GM12878 (cell line): ENCODE measurements around the gene EML3. TPM values are rescaled to one million over a fixed set of nuclear protein-coding genes. Genes with fewer than 3 reads are reported as not detected.

Source experiments
- ATAC-seq: fragments of 200-7000 bp; cut with Tn5 transposase; 3 replicates; pipeline ENCODE4 v1.9.1; 2020; ENCODE audit warnings: mild to moderate bottlenecking, moderate library complexity
- BruUV-seq: library from RNA; stranded (reverse); fragments of 400-500 nt; replicated peaks from 2 replicates; lab custom pipeline; 2021; lab: Mats Ljungman, UMichigan
- CTCF ChIA-PET: fragments of 300-600 bp; sonication (Branson Sonifier 250); formaldehyde crosslinking; extraction: SDS; loops from one replicate; lab custom pipeline; 2021; ENCODE audit warnings: inconsistent platforms; lab: Yijun Ruan, JAX
- POLR2A ChIA-PET: fragments of 350-600 bp; formaldehyde crosslinking; extraction: SDS; loops from one replicate; lab custom pipeline; 2021; ENCODE audit warnings: inconsistent platforms; lab: Charles Lee
- RAD21 ChIA-PET: fragments of 300-600 bp; sonication (Branson Sonifier 250); formaldehyde crosslinking; loops from one replicate; lab custom pipeline; 2023; ENCODE audit warnings: antibody characterized with exemption; ENCODE audit not compliant: unreplicated experiment; lab: Charles Lee
- SMC1A ChIA-PET: fragments of 300-600 bp; sonication (Branson Sonifier 250); formaldehyde crosslinking; loops from one replicate; lab custom pipeline; 2023; ENCODE audit not compliant: unreplicated experiment, uncharacterized antibody; lab: Charles Lee
- DNase-seq: peaks from one replicate; pipeline ENCODE4 v3.0.0-alpha.2; 2011; ENCODE audit warnings: low read depth, low spot score
- FAIRE-seq: peaks from 3 replicates; lab custom pipeline; 2011; peaks lifted over from hg19 to GRCh38; lab: Jason Lieb, UNC
- H2AFZ ChIP-seq: 2 replicates; pipeline ENCODE4 v1.6.0; 2011; ENCODE audit warnings: low read depth, low read length, control low read depth; ENCODE audit not compliant: control insufficient read depth
- H3K27ac ChIP-seq: 2 replicates; pipeline ENCODE4 v1.5.1; 2011; ENCODE audit warnings: control low read depth; ENCODE audit not compliant: control insufficient read depth, insufficient read depth
- H3K27me3 ChIP-seq, 2 experiments: replicated peaks in 1 of 2; 2 replicates each; pipeline versions ENCODE4 v1.6.0 to v1.6.1; 2011; ENCODE audit warnings: low read length in 1 of 2; ENCODE audit not compliant: control insufficient read depth in 2 of 2, insufficient read depth in 2 of 2
- H3K36me3 ChIP-seq, 2 experiments: 2 replicates each; pipeline ENCODE4 v1.5.1; 2011; ENCODE audit warnings: low read length in 1 of 2; ENCODE audit not compliant: control insufficient read depth in 2 of 2, insufficient read depth in 2 of 2
- H3K4me1 ChIP-seq: 2 replicates; pipeline ENCODE4 v1.6.1; 2011; ENCODE audit warnings: mild to moderate bottlenecking, low read length, moderate library complexity, mixed read lengths; ENCODE audit not compliant: control insufficient read depth, insufficient read depth
- H3K4me2 ChIP-seq: 2 replicates; pipeline ENCODE4 v1.6.0; 2011; ENCODE audit warnings: control low read depth; ENCODE audit not compliant: control insufficient read depth, insufficient read depth
- H3K4me3 ChIP-seq: fragments of 200-600 bp; sonication (generic); 2 replicates; pipeline ENCODE4 v1.5.1; 2016
- H3K79me2 ChIP-seq: 2 replicates; pipeline ENCODE4 v1.6.0; 2011; ENCODE audit warnings: low read length; ENCODE audit not compliant: control insufficient read depth, insufficient read depth
- H3K9ac ChIP-seq: 2 replicates; pipeline ENCODE4 v1.8.0; 2011; ENCODE audit warnings: low read length, control low read depth, mixed read lengths; ENCODE audit not compliant: control insufficient read depth, insufficient read depth
- H3K9me3 ChIP-seq: replicated peaks from 3 replicates; pipeline ENCODE4 v1.5.1; 2011; ENCODE audit warnings: mild to moderate bottlenecking, low read length; ENCODE audit not compliant: control insufficient read depth, insufficient read depth
- H4K20me1 ChIP-seq: 2 replicates; pipeline ENCODE4 v1.6.0; 2011; ENCODE audit not compliant: control insufficient read depth, insufficient read depth
- MXI1 ChIP-seq: fragments of 150-350 bp; IDR thresholded peaks from 2 replicates; pipeline ENCODE4 v1.6.1; 2011; ENCODE audit warnings: low read depth, mild to moderate bottlenecking, inconsistent platforms, low read length, improper control_type of control experiment
- RCOR1 ChIP-seq: conservative IDR thresholded peaks from 2 replicates; pipeline ENCODE4 v1.6.1; 2012; ENCODE audit warnings: low read depth, low read length, improper control_type of control experiment
- WRNIP1 ChIP-seq: IDR thresholded peaks from 2 replicates; pipeline ENCODE4 v1.6.1; 2011; ENCODE audit warnings: low read depth, low read length, improper control_type of control experiment, borderline replicate concordance
- YBX1 ChIP-seq: fragments of 450-650 bp; IDR thresholded peaks from 2 replicates; pipeline ENCODE4 v1.6.1; 2016; ENCODE audit warnings: antibody characterized with exemption
- ZBED1 ChIP-seq: IDR thresholded peaks from 2 replicates; pipeline ENCODE4 v1.6.1; 2016; ENCODE audit warnings: borderline replicate concordance
- WGBS: methylation state at CpG from one replicate; pipeline ENCODE4 v1.1.6; 2016; ENCODE audit warnings: low lambda C conversion rate; ENCODE audit not compliant: insufficient replicate concordance, insufficient coverage; ENCODE audit errors: missing lambda C conversion rate; 5-methylcytosine and 5-hydroxymethylcytosine counted together
- in situ Hi-C: fragments of 300-500 bp; cut with MboI; formaldehyde crosslinking; loops from 9 replicates; pipeline ENCODE4 v1.14.3; 2018; ENCODE audit warnings: mixed read lengths
- intact Hi-C: fragments of 100-400 bp; cut with micrococcal nuclease; formaldehyde crosslinking; loops from one replicate; pipeline ENCODE4 v1.14.2; 2022; ENCODE audit not compliant: unreplicated experiment
- polyA plus RNA-seq, 11 experiments: library from polyadenylated mRNA; depleted of rRNA in 4 of 11; unstranded in 6 of 11; stranded (reverse) in 5 of 11; fragments of >200 nt; fragmentation: Nextera tagmentation in 4 of 11; fragmentation: Illumina TruSeq in 1 of 11; extraction: Ambion mirVana in 4 of 11; extraction: Trizol in 1 of 11; gene quantifications; 1 replicate in 1 of 11; 2 replicates in 10 of 11; pipeline versions ENCODE4 v1.2.1 to v1.2.3, GENCODE V29; 2011 to 2016; ENCODE audit warnings: inconsistent platforms in 2 of 11, missing spikeins in 2 of 11, low read depth in 1 of 11
- total RNA-seq, 4 experiments: library from RNA; depleted of rRNA in 3 of 4; stranded (reverse); fragments of >200 nt in 3 of 4; fragmentation: Illumina TruSeq in 1 of 4; extraction: Trizol in 1 of 4; gene quantifications; 2 replicates each; pipeline versions ENCODE4 v1.2.1 to v1.2.3, GENCODE V29; 2013 to 2021
- TF ChIP-seq, protein P1 (sequence below): fragments of 450-650 bp; IDR thresholded peaks from 2 replicates; pipeline ENCODE4 v1.6.1; 2018; ENCODE audit warnings: borderline replicate concordance, mild to moderate bottlenecking; ENCODE audit not compliant: partially characterized antibody
- TF ChIP-seq, protein P2 (sequence below): fragments of 450-650 bp; IDR thresholded peaks from 2 replicates; pipeline ENCODE4 v1.6.1; 2017; ENCODE audit warnings: mild to moderate bottlenecking
- TF ChIP-seq, protein P3 (sequence below): fragments of 450-650 bp; IDR thresholded peaks from 2 replicates; pipeline ENCODE4 v1.6.1; 2018; ENCODE audit warnings: mild to moderate bottlenecking, low read depth, moderate library complexity; ENCODE audit not compliant: partially characterized antibody
- TF ChIP-seq, protein P4 (sequence below): IDR thresholded peaks from 2 replicates; pipeline ENCODE4 v1.6.1; 2012; ENCODE audit warnings: low read depth, low read length, improper control_type of control experiment

Gene EML3
- total and polyA plus RNA-seq, 10 of the 15 experiments (the other 5 are each of a cell fraction or from before 2014, with no cell fraction given), result 0.58 to 82.5 (median 24.8) TPM

DNA sequence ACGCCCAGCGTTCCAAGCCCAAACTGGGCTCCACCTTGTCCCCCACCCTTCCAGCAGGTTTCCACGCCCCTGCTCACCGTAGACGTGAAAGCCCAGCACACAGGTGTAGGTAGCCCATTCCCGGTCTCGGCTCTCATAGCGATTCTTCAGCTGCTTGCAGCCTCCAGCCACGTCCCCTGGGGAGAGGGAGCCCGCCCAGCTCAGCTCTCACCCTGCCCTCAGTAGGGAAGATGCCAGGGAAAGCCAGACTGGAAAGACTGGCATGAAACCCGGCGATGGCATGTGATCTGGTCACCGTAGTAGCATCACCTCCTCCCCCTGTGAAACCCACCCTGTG, 9.5 kb downstream of the EML3 start:
- intact Hi-C loops, result loop anchor here (5.0 kb wide), 2 partner anchors 104 to 124 kb away; partner anchors contain the start of genes BSCL2, GNG3, HNRNPUL2 and TTC9C
- ATAC-seq, result no peak
- H3K4me1 ChIP-seq, result peaks cover 21% of the 10 kb centered on the region
- DNase-seq, result no peak
- H3K4me3 ChIP-seq, result no peak overlapping the region
- no peak for TF ChIP-seq ZBED1
- TF ChIP-seq, protein P1, sequence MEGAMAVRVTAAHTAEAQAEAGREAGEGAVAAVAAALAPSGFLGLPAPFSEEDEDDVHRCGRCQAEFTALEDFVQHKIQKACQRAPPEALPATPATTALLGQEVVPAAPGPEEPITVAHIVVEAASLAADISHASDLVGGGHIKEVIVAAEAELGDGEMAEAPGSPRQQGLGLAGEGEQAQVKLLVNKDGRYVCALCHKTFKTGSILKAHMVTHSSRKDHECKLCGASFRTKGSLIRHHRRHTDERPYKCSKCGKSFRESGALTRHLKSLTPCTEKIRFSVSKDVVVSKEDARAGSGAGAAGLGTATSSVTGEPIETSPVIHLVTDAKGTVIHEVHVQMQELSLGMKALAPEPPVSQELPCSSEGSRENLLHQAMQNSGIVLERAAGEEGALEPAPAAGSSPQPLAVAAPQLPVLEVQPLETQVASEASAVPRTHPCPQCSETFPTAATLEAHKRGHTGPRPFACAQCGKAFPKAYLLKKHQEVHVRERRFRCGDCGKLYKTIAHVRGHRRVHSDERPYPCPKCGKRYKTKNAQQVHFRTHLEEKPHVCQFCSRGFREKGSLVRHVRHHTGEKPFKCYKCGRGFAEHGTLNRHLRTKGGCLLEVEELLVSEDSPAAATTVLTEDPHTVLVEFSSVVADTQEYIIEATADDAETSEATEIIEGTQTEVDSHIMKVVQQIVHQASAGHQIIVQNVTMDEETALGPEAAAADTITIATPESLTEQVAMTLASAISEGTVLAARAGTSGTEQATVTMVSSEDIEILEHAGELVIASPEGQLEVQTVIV, result no peak
- TF ChIP-seq WRNIP1, result no peak
- TF ChIP-seq YBX1, result no peak
- TF ChIP-seq, protein P2, sequence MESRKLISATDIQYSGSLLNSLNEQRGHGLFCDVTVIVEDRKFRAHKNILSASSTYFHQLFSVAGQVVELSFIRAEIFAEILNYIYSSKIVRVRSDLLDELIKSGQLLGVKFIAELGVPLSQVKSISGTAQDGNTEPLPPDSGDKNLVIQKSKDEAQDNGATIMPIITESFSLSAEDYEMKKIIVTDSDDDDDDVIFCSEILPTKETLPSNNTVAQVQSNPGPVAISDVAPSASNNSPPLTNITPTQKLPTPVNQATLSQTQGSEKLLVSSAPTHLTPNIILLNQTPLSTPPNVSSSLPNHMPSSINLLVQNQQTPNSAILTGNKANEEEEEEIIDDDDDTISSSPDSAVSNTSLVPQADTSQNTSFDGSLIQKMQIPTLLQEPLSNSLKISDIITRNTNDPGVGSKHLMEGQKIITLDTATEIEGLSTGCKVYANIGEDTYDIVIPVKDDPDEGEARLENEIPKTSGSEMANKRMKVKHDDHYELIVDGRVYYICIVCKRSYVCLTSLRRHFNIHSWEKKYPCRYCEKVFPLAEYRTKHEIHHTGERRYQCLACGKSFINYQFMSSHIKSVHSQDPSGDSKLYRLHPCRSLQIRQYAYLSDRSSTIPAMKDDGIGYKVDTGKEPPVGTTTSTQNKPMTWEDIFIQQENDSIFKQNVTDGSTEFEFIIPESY, result no peak
- TF ChIP-seq, protein P3, sequence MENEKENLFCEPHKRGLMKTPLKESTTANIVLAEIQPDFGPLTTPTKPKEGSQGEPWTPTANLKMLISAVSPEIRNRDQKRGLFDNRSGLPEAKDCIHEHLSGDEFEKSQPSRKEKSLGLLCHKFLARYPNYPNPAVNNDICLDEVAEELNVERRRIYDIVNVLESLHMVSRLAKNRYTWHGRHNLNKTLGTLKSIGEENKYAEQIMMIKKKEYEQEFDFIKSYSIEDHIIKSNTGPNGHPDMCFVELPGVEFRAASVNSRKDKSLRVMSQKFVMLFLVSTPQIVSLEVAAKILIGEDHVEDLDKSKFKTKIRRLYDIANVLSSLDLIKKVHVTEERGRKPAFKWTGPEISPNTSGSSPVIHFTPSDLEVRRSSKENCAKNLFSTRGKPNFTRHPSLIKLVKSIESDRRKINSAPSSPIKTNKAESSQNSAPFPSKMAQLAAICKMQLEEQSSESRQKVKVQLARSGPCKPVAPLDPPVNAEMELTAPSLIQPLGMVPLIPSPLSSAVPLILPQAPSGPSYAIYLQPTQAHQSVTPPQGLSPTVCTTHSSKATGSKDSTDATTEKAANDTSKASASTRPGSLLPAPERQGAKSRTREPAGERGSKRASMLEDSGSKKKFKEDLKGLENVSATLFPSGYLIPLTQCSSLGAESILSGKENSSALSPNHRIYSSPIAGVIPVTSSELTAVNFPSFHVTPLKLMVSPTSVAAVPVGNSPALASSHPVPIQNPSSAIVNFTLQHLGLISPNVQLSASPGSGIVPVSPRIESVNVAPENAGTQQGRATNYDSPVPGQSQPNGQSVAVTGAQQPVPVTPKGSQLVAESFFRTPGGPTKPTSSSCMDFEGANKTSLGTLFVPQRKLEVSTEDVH, result no peak
- TF ChIP-seq, protein P4, sequence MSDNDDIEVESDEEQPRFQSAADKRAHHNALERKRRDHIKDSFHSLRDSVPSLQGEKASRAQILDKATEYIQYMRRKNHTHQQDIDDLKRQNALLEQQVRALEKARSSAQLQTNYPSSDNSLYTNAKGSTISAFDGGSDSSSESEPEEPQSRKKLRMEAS, result no peak
- TF ChIP-seq MXI1, result no peak
- TF ChIP-seq RCOR1, result no peak
- CTCF ChIA-PET, result interaction anchor here (0.7 kb wide), 1 partner anchor 12 kb away, joined by 4 read pairs; the partner anchor contains the start of gene TUT1
- H4K20me1 ChIP-seq, result no peaks in the 10 kb centered on the region; the same call in 1 of the 2 replicates
- peaks cover 7 to 19% of the 10 kb centered on the region in 2 experiments for H3K36me3 ChIP-seq
- RAD21 ChIA-PET, result interaction anchor here (0.6 kb wide), 1 partner anchor 920 kb away, joined by 3 read pairs; no protein-coding TSS in a partner anchor
- FAIRE-seq, result no peak
- no peaks in the 10 kb centered on the region for H3K27me3 ChIP-seq
- in situ Hi-C loops, result no loop called here
- H3K9me3 ChIP-seq, result no peaks in the 10 kb centered on the region
- 99% methylated on average over 13 of the region's 13 CpGs for WGBS
- H2AFZ ChIP-seq, result no peak overlapping the region
- H3K27ac ChIP-seq, result no peak overlapping the region
- H3K4me2 ChIP-seq, result no peak overlapping the region
- SMC1A ChIA-PET, result no interaction called here
- POLR2A ChIA-PET, result interaction anchor here (0.6 to 1.4 kb wide), 3 partner anchors 9 to 35 kb away, joined by 3 to 5 read pairs (median 3); no protein-coding TSS in a partner anchor
- BruUV-seq, result no TSS peak
- H3K79me2 ChIP-seq, result peaks cover 35% of the 10 kb centered on the region
- H3K9ac ChIP-seq, result no peak overlapping the region
